GM12892 (cell line): Measurements from ENCODE around the gene ZKSCAN7.

Source experiments
- DNase-seq: peaks from one replicate; pipeline ENCODE4 v3.0.0; 2011; ENCODE audit not compliant: insufficient read length
- FAIRE-seq: peaks from 2 replicates; lab custom pipeline; 2011; peaks lifted over from hg19 to GRCh38; lab: Jason Lieb, UNC
- POLR2A ChIP-seq: IDR thresholded peaks from 2 replicates; pipeline ENCODE4 v1.6.1; 2011; ENCODE audit warnings: low read depth, low read length, control low read depth
- POLR2AphosphoS5 ChIP-seq: IDR thresholded peaks from 2 replicates; pipeline ENCODE4 v1.6.1; 2011; ENCODE audit warnings: low read depth, low read length, control low read depth
- TAF1 ChIP-seq: IDR thresholded peaks from 2 replicates; pipeline ENCODE4 v1.6.1; 2011; ENCODE audit warnings: low read depth, mild to moderate bottlenecking, control low read depth, low read length, borderline replicate concordance

ZKSCAN7 gene

DNA sequence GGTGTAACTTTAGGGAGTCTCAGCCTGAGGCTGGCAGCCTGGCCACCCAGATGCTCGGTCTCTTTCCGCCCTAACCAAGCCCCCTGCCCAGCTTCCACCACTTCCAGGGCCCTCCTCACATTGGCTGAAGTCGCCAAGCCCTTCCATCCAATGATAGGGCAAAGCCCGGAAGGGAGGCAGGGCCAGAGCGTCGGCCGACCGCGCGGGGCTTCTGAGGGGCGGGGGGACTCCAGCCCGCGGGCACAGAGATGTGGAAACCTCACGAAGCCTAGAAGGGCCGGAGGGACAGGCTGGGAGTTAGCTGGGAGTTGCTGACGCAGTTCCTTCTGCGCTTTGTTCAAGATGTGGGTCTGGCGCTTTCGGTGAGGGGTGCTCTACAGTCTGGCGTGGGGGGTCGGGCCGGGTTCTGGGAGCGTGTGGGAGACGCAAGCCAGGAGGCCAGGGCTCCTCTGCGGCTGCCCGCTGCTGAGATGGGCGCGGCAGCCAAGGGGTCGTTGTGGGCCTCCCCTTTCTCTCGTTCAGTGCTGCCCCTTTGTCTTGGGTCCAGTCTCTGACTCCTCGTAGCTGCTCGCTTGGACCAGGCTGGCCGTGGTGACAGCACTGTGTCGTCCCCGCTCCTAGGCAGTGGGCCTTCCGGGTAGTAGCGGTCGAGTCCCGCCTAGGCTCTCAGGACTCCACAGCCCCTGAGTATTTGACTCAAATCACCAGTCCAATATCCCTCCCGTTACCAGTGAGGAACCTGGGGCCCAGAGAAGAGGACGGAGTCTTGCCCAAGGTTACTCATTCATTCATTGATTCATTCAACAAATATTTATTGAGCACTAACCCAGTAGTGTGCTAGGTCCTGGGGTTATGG is 29.9 kb downstream of the ZKSCAN7 start, which contains the start of gene ZNF660:
Gene ZNF660 (plus strand): TSS at position 319 of the 856 bp plus-strand sequence. CDS start 9,230 bp downstream, outside the sequence.
- TF ChIP-seq TAF1 (no peak), POLR2AphosphoS5 (no peak), POLR2A (no peak)
- DNase-seq: peak; percentile 12
- no peak for FAIRE-seq

DNA sequence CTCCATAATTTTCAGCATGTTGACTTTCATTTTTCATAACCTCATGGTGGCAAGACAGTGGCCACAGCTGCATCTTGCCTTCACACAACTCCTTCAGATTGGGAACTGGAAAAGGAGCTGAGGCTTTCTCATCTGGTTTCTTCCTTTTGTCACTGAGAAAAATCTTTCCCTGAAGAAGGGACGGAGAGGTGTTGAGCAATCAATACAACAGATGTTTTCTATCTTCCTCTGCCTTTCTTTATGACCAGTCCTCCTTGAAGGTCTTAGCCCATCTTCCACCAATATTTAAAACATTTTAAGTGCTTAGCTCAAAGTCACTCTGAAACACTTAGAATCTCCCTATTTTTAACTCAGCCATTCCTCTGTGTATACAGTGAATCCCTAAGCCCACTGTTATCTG is 41.6 kb downstream of the ZKSCAN7 start:
- DNase-seq: no peak

GRCh38 chr3:44601749-44602148 is 46.8 kb downstream of the ZKSCAN7 start:
- DNase-seq (no peak), FAIRE-seq (no peak)
- no peak for TF ChIP-seq POLR2AphosphoS5
- no peak for TF ChIP-seq TAF1
- no peak for TF ChIP-seq POLR2A

More for the DNA sequence above, 41.6 kb downstream of the ZKSCAN7 start:
- FAIRE-seq: no peak
- TF ChIP-seq POLR2AphosphoS5 (no peak), POLR2A (no peak), TAF1 (no peak)

- TF ChIP-seq POLR2A (no peak), POLR2AphosphoS5 (no peak), TAF1 (no peak)
These were observed 57.7 kb downstream of the ZKSCAN7 start for GRCh38 chr3:44612678-44613077.

More at GRCh38 chr3:44612678-44613077, 57.7 kb downstream of the ZKSCAN7 start:
- FAIRE-seq: no peak
- DNase-seq: no peak
